Activated CD8-positive, alpha-beta T cell treated with anti-CD3 and anti-CD28 coated beads for 36 hours (primary cell): Measurements from ENCODE around the gene CST4. TPM values are rescaled to one million over a fixed set of nuclear protein-coding genes. Genes with fewer than 3 reads are reported as not detected.

Experiments used
- ATAC-seq: fragments of 200-7000 bp; cut with Tn5 transposase; one replicate; pipeline ENCODE4 v1.10.0; 2021; ENCODE audit warnings: mild to moderate bottlenecking, moderate library complexity
- CTCF ChIA-PET: fragments of 350-600 bp; sonication (Branson Sonifier 250); formaldehyde crosslinking; loops from one replicate; lab custom pipeline; 2021; ENCODE audit warnings: antibody characterized with exemption; lab: Charles Lee
- POLR2A ChIA-PET: fragments of 350-600 bp; sonication (Branson Sonifier 250); formaldehyde crosslinking; loops from one replicate; lab custom pipeline; 2021; ENCODE audit warnings: antibody characterized with exemption; lab: Charles Lee
- DNase-seq: peaks from one replicate; pipeline ENCODE4 v3.0.0-alpha.2; 2020
- H3K27ac Mint-ChIP-seq: one replicate; pipeline ENCODE4 v1.8.0; 2021; ENCODE audit warnings: mild to moderate bottlenecking, mixed read lengths
- H3K27me3 Mint-ChIP-seq: one replicate; pipeline ENCODE4 v1.8.0; 2021; ENCODE audit warnings: mixed read lengths
- H3K36me3 Mint-ChIP-seq: one replicate; pipeline ENCODE4 v1.8.0; 2021; ENCODE audit warnings: low read depth, mixed read lengths
- H3K4me1 Mint-ChIP-seq: one replicate; pipeline ENCODE4 v1.8.0; 2021; ENCODE audit warnings: low read depth, mixed read lengths
- H3K4me3 Mint-ChIP-seq: one replicate; pipeline ENCODE4 v1.8.0; 2021; ENCODE audit warnings: mild to moderate bottlenecking, moderate library complexity, mixed read lengths
- H3K9me3 Mint-ChIP-seq: one replicate; pipeline ENCODE4 v1.8.0; 2021; ENCODE audit warnings: mixed read lengths
- intact Hi-C: fragments of 100-400 bp; cut with micrococcal nuclease; formaldehyde crosslinking; loops from one replicate; pipeline ENCODE4 v1.10.0; 2022
- total RNA-seq, 2 experiments: library from RNA; stranded (reverse); gene quantifications; one replicate each; pipeline ENCODE4 v1.2.3, GENCODE V29; 2021
- TF ChIP-seq, protein P1 (sequence below): fragments of 200-600 bp; IDR thresholded peaks from one replicate; pipeline ENCODE4 v1.8.0; 2022; ENCODE audit warnings: antibody characterized with exemption, mild to moderate bottlenecking

CST4 gene
- total RNA-seq, 2 experiments from 2014 or later: not detected

DNA sequence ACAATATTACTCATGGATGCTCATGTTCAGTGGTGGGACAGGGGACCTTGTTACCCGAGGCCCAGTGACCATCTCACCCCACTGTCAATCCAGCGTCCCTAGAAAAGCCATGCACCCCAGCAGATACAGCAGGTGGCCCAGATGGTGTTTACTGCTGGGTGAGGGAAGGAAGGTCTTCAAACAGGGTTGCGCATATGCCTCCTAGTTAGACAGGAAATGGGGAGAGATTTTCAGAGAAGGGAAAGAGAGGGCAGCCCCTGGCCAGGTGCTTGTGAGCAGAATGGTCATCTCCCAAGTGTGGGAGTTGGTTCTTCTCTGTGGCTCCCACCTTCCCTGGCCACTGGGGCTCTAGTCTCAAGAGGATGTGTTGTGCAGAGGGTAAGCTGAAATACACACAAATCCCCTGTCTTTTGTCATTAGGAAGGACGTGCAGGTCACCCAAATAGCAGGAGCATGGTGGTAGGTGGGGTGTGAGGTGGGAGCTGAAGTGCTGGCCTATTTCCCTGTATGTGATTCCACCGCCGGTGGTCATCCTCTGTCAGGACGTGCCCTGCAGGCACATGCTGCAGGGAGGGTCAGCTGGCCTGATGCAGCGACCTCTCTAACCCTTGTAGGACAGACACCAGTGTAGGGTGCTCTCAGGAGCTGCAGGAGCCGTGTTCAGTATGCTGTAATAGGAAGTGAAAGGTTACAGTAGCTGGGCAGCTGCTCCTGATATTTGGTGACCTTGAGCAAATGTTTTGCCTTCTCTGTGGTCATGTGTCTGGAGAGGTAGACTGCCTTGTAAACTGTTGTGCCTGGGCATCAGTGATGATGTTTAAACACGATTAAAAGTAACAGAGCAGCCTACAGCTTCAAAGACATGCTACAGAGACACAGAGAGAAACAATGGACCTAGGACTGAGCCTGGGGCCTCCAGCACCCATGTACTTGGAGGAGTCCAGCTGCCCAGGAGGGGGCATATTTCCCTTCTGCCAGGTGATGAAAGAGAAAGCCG lies 47.9 kb downstream of the CST4 start:
- ATAC-seq (no peak), DNase-seq (no peak)
- no peaks in the 10 kb centered on the region for H3K36me3 Mint-ChIP-seq
- peaks cover 16% of the 10 kb centered on the region for H3K27me3 Mint-ChIP-seq
- intact Hi-C loops: no loop called here
- no peaks in the 10 kb centered on the region for H3K9me3 Mint-ChIP-seq
- CTCF ChIA-PET: no interaction called here
- TF ChIP-seq, protein P1, sequence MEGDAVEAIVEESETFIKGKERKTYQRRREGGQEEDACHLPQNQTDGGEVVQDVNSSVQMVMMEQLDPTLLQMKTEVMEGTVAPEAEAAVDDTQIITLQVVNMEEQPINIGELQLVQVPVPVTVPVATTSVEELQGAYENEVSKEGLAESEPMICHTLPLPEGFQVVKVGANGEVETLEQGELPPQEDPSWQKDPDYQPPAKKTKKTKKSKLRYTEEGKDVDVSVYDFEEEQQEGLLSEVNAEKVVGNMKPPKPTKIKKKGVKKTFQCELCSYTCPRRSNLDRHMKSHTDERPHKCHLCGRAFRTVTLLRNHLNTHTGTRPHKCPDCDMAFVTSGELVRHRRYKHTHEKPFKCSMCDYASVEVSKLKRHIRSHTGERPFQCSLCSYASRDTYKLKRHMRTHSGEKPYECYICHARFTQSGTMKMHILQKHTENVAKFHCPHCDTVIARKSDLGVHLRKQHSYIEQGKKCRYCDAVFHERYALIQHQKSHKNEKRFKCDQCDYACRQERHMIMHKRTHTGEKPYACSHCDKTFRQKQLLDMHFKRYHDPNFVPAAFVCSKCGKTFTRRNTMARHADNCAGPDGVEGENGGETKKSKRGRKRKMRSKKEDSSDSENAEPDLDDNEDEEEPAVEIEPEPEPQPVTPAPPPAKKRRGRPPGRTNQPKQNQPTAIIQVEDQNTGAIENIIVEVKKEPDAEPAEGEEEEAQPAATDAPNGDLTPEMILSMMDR: no peak
- H3K4me1 Mint-ChIP-seq: peaks cover 7% of the 10 kb centered on the region
- POLR2A ChIA-PET: no interaction called here
- no peak overlapping the region for H3K27ac Mint-ChIP-seq
- no peak overlapping the region for H3K4me3 Mint-ChIP-seq

DNA sequence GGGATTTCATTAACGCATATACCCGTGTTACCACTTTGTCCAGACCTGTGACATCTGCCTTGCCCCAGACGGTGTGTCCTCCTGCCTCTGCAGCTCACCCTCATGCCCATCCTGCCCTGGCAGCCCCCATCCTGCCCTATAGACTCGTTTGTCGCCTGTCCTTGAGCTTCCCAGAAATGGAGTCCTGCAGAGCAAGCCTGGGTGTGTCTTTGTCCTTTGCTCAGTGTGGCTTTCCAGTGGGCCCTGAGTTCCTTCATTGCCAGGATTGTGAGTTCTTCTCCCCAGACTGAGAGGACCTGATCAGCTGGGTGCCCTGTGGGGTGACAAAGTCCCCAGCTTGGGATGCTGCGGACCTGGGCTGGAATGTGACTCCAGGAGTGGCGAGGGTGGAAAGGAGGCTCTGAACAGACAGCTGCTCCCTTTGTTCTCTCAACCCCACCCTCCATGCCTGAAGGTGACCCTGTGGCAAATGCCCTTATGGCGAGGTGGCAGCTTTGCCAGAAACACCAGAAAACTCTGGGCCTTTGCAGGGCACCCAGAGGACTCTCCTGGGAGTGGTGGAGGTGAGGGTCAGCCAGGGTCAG lies 48.7 kb downstream of the CST4 start:
- Mint-ChIP-seq H3K27ac (no peak overlapping the region), H3K4me1 (peaks cover 7% of the 10 kb centered on the region)
- ATAC-seq: no peak

DNA sequence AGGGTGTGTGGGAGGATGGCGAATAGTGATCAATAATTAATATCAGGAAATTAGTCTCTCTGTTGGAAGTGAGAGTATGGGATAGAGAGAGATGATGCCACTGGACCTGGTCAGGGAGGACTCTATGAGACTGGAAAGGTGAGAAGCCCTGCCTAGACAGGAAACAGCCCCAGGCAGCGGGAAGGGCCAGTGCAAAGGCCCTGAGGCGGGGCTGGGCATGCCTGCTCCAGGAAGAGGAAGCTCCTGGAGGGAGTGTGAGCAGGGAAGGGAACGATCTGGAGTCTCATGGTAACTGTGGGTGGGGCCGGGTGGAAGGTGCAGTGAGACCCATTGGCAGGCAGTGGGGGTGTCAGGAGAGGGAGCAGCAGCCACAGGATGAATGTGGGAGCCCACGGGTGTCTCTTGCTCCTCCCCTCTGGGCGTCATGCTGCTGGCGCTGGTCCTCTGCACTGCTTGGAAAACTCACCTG lies 49.3 kb downstream of the CST4 start:
- no peak for ATAC-seq
- ChIA-PET POLR2A (no interaction called here), CTCF (no interaction called here)
- H3K36me3 Mint-ChIP-seq: no peaks in the 10 kb centered on the region
- intact Hi-C loops: no loop called here
- H3K9me3 Mint-ChIP-seq: no peaks in the 10 kb centered on the region
- peaks cover 18% of the 10 kb centered on the region for H3K27me3 Mint-ChIP-seq
- no peak overlapping the region for H3K27ac Mint-ChIP-seq
- no peak overlapping the region for H3K4me3 Mint-ChIP-seq
- TF ChIP-seq, protein P1: no peak
- H3K4me1 Mint-ChIP-seq: peaks cover 7% of the 10 kb centered on the region
- DNase-seq: no peak

More for the DNA sequence above, 48.7 kb downstream of the CST4 start:
- no peaks in the 10 kb centered on the region for H3K9me3 Mint-ChIP-seq
- H3K4me3 Mint-ChIP-seq: no peak overlapping the region
- no peaks in the 10 kb centered on the region for H3K36me3 Mint-ChIP-seq
- DNase-seq: no peak
- ChIA-PET POLR2A (no interaction called here), CTCF (no interaction called here)
- TF ChIP-seq, protein P1: no peak
- H3K27me3 Mint-ChIP-seq: peaks cover 16% of the 10 kb centered on the region
- intact Hi-C loops: no loop called here

DNA sequence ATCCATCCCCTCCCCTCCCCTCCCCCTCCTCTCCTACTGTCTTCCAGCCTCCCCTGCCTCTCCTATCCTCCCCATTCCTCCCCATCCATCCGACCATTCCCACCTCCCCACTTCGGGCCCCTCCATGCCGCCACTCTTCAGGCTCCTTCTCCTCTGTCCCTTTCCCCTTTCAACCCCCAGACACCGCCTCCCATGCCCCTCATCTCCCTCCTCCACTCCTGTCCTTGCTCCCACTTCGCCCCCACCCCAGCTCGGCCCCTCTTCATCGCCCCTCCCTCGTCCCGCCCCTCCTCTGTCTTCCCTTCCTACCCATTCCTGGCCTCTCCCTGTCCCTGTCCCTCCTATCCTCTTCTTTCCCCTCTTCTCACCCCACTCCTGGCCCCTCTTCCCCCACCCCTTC lies 50.5 kb downstream of the CST4 start:
- H3K4me1 Mint-ChIP-seq: peaks cover 7% of the 10 kb centered on the region
- ChIA-PET CTCF (no interaction called here), POLR2A (no interaction called here)
- intact Hi-C loops: no loop called here
- DNase-seq: no peak
- H3K27me3 Mint-ChIP-seq: peaks cover 18% of the 10 kb centered on the region
- no peaks in the 10 kb centered on the region for H3K9me3 Mint-ChIP-seq
- TF ChIP-seq, protein P1: no peak
- no peaks in the 10 kb centered on the region for H3K36me3 Mint-ChIP-seq
- no peak for ATAC-seq
- no peak overlapping the region for H3K4me3 Mint-ChIP-seq
- H3K27ac Mint-ChIP-seq: no peak overlapping the region
